Measurements from ENCODE around the gene SLC44A1.

SLC44A1 gene

GRCh38 chr9:105226055-105226454 lies 18.4 kb upstream of the SLC44A1 start:
- no peak for TF ChIP-seq CTCF (IDR thresholded peaks at IDR 0.05; ENCODE audit: low read depth, low read length)
- H3K4me3 ChIP-seq (ENCODE audit: low read depth, low read length): no peak overlapping the region

DNA sequence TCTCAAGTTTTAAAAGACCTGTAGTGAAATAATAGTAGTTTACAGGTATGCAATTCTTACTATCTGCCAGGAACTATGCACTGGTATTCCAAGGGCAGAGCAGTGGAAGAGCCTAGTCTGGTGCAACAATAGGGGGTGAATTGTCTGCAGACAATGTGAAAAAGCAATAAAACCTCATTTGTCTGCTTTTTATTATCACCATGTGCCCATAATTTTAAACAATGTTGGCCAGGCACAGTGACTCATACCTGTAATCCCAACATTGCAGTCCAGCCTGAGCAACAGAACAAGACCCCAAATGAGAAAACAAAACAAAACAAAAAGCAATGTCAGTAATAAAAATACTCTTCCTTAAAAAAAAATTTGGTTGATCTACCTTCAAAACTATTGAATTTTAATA lies 12.2 kb upstream of the SLC44A1 start:
- no peak overlapping the region for H3K4me3 ChIP-seq (ENCODE audit: low read depth, low read length)
- TF ChIP-seq CTCF (IDR thresholded peaks at IDR 0.05; ENCODE audit: low read depth, low read length): no peak

DNA sequence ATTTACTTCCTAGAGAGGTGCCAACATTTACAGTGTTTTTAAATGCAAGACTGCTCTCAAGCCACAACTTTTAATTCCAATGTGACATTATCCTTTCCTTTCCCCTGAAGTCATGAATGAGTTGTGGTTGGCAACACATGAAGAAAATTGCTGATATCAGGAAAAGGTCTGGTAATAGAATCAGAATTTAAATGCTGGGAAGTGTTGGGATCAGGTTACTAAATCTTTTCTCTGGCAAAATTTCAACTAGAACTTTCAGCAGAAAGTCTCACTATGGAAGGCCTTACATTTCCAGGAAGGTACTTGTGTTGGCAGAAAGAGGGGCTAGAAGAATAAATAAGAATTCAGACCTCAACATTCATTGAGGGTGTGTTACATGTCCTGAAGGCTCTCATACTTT lies 10.6 kb upstream of the SLC44A1 start:
- no peak overlapping the region for H3K4me3 ChIP-seq (ENCODE audit: low read depth, low read length)
- no peak for TF ChIP-seq CTCF (IDR thresholded peaks at IDR 0.05; ENCODE audit: low read depth, low read length)

- no peak overlapping the region for H3K4me3 ChIP-seq (ENCODE audit: low read depth, low read length)
- TF ChIP-seq CTCF (IDR thresholded peaks at IDR 0.05; ENCODE audit: low read depth, low read length): no peak
These were observed 8.2 kb upstream of the SLC44A1 start for GRCh38 chr9:105236261-105236660.

DNA sequence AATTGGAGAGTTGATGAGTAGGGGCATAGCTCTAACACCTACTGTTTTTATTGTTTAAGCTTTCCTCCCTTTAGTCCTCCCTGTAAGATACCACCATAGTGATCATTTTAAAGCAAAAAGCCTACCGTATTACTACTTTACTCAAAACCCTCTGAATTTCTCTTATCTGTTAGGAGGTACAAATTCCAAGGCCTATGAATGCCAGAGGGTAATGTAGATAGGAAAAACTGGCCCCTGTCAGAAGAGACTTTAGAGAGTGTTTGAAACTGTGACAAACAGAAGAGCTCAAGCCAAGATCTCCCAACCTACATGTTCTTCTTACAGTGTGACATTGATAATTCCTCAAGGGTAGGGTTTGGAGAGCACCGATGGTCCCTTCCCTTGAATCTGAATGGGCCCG lies 7.2 kb upstream of the SLC44A1 start:
- no peak for TF ChIP-seq CTCF (IDR thresholded peaks at IDR 0.05; ENCODE audit: low read depth, low read length)
- H3K4me3 ChIP-seq (ENCODE audit: low read depth, low read length): no peak overlapping the region

- no peak for TF ChIP-seq CTCF (IDR thresholded peaks at IDR 0.05; ENCODE audit: low read depth, low read length)
- H3K4me3 ChIP-seq (ENCODE audit: low read depth, low read length): no peak overlapping the region
These were observed 6.1 kb upstream of the SLC44A1 start for GRCh38 chr9:105238302-105238701.

DNA sequence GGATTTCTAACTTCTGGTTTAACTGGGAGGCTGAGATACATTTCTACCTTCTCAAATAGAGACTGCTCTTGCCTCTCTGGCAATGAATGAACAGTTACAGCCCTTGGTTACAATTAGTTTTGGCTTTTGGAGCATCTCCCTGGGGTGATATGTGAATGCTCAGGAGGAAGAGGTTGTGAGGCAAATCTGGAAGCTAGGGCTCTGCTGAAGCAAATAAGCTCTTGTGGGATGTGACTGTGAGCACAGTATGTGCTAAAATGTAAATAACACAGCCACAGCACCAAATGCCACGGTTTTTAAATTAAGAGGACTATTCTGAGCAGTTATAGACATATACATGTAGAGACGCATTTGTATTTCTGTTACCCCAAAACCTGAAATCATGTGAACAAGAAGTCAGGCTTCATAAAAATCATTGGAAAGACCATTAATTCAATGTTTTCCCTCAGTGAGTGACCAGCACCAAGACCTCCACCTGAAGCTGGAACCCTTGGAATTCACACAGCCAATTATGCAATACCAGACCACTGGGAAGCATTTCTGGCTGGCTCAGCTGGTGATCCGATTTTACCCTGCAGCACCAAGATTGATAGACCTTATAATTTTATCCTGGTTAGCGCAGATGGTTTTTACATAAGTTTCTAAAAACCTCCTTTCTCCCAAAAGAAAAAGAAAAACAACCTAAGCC lies 3.0 kb upstream of the SLC44A1 start:
- no peak for TF ChIP-seq CTCF (IDR thresholded peaks at IDR 0.05; ENCODE audit: low read depth, low read length)
- no peak overlapping the region for H3K4me3 ChIP-seq (ENCODE audit: low read depth, low read length)
